Calu3 (cell line): ENCODE results near the gene MYO7A. TPM values are rescaled to one million over a fixed set of nuclear protein-coding genes. Genes with fewer than 3 reads are reported as not detected.

Experiments used
- BruUV-seq: library from RNA; stranded (reverse); fragments of 400-500 nt; replicated peaks from 2 replicates; lab custom pipeline; 2021; lab: Mats Ljungman, UMichigan
- CTCF ChIA-PET: fragments of 300-600 bp; sonication (Branson Sonifier 250); formaldehyde crosslinking; loops from one replicate; lab custom pipeline; 2022; ENCODE audit warnings: antibody characterized with exemption; lab: Charles Lee
- DNase-seq: peaks from one replicate; pipeline ENCODE4 v3.0.0; 2022
- H3K27ac Mint-ChIP-seq: one replicate; pipeline ENCODE4 v1.8.0; 2022; ENCODE audit warnings: mixed read lengths; ENCODE audit not compliant: unreplicated experiment
- H3K27me3 Mint-ChIP-seq: one replicate; pipeline ENCODE4 v1.8.0; 2022; ENCODE audit warnings: mixed read lengths; ENCODE audit not compliant: unreplicated experiment
- H3K36me3 Mint-ChIP-seq: one replicate; pipeline ENCODE4 v1.8.0; 2022; ENCODE audit warnings: mild to moderate bottlenecking, moderate library complexity, mixed read lengths; ENCODE audit not compliant: insufficient read depth, unreplicated experiment
- H3K4me1 Mint-ChIP-seq: one replicate; pipeline ENCODE4 v1.8.0; 2022; ENCODE audit warnings: mild to moderate bottlenecking, low read depth, mixed read lengths; ENCODE audit not compliant: unreplicated experiment
- H3K4me3 Mint-ChIP-seq: one replicate; pipeline ENCODE4 v1.8.0; 2022; ENCODE audit warnings: mild to moderate bottlenecking, low read depth, moderate library complexity, mixed read lengths; ENCODE audit not compliant: unreplicated experiment
- H3K9me3 Mint-ChIP-seq: one replicate; pipeline ENCODE4 v1.8.0; 2022; ENCODE audit warnings: low read depth, mixed read lengths; ENCODE audit not compliant: unreplicated experiment
- CTCF ChIP-seq: fragments of 200-600 bp; IDR thresholded peaks from one replicate; pipeline ENCODE4 v1.8.0; 2022; ENCODE audit warnings: antibody characterized with exemption; ENCODE audit not compliant: unreplicated experiment
- intact Hi-C: fragments of 100-400 bp; cut with micrococcal nuclease; formaldehyde crosslinking; loops from one replicate; pipeline ENCODE4 v1.10.0; 2022; ENCODE audit not compliant: unreplicated experiment
- total RNA-seq: library from RNA; stranded (reverse); gene quantifications from 2 replicates; pipeline ENCODE4 v1.2.3, GENCODE V29; 2022

Gene MYO7A
- total RNA-seq, 1 experiment from 2014 or later = 3.7 TPM

GRCh38 chr11:77136784-77137420 lies 8.9 kb downstream of the MYO7A start:
- no TSS peak for BruUV-seq
- Mint-ChIP-seq H3K4me1 (peaks cover 13% of the 10 kb centered on the region), H3K27me3 (peaks cover 9% of the 10 kb centered on the region), H3K27ac (no peak overlapping the region), H3K4me3 (no peak overlapping the region), H3K36me3 (no peaks in the 10 kb centered on the region), H3K9me3 (no peaks in the 10 kb centered on the region)
- no peak for DNase-seq
- CTCF ChIA-PET = no interaction called here
- intact Hi-C loops = no loop called here
- TF ChIP-seq CTCF = no peak

- no TSS peak for BruUV-seq
Measured at GRCh38 chr11:77137421-77137820, 9.4 kb downstream of the MYO7A start.

GRCh38 chr11:77138106-77138649 lies 10.1 kb downstream of the MYO7A start:
- no peak for TF ChIP-seq CTCF
- Mint-ChIP-seq H3K27ac (no peak overlapping the region), H3K9me3 (no peaks in the 10 kb centered on the region), H3K4me3 (no peak overlapping the region), H3K36me3 (no peaks in the 10 kb centered on the region), H3K27me3 (peaks cover 18% of the 10 kb centered on the region), H3K4me1 (peaks cover 13% of the 10 kb centered on the region)
- BruUV-seq = no TSS peak
- intact Hi-C loops = no loop called here
- no peak for DNase-seq
- CTCF ChIA-PET = no interaction called here

More at GRCh38 chr11:77137421-77137820, 9.4 kb downstream of the MYO7A start:
- CTCF ChIA-PET = no interaction called here
- no peaks in the 10 kb centered on the region for H3K9me3 Mint-ChIP-seq
- peaks cover 11% of the 10 kb centered on the region for H3K27me3 Mint-ChIP-seq
- DNase-seq = no peak
- peaks cover 13% of the 10 kb centered on the region for H3K4me1 Mint-ChIP-seq
- intact Hi-C loops = no loop called here
- no peak overlapping the region for H3K4me3 Mint-ChIP-seq
- H3K27ac Mint-ChIP-seq = no peak overlapping the region
- no peaks in the 10 kb centered on the region for H3K36me3 Mint-ChIP-seq
- no peak for TF ChIP-seq CTCF

- CTCF ChIA-PET = no interaction called here
- Mint-ChIP-seq H3K27ac (no peak overlapping the region), H3K4me1 (peaks cover 13% of the 10 kb centered on the region), H3K36me3 (no peaks in the 10 kb centered on the region), H3K4me3 (no peak overlapping the region), H3K9me3 (no peaks in the 10 kb centered on the region), H3K27me3 (peaks cover 23% of the 10 kb centered on the region)
- BruUV-seq = no TSS peak
- intact Hi-C loops = no loop called here
- no peak for DNase-seq
- no peak for TF ChIP-seq CTCF
Measured at GRCh38 chr11:77139201-77139600, 11.2 kb downstream of the MYO7A start.
